ENCODE data around the gene UCK1. TPM values are rescaled to one million over a fixed set of nuclear protein-coding genes. Genes with fewer than 3 reads are reported as not detected.

UCK1 gene
- total and polyA plus RNA-seq, 2 of the 4 experiments (the other 2 are of a cell fraction): 17.9 to 21.4 TPM

DNA sequence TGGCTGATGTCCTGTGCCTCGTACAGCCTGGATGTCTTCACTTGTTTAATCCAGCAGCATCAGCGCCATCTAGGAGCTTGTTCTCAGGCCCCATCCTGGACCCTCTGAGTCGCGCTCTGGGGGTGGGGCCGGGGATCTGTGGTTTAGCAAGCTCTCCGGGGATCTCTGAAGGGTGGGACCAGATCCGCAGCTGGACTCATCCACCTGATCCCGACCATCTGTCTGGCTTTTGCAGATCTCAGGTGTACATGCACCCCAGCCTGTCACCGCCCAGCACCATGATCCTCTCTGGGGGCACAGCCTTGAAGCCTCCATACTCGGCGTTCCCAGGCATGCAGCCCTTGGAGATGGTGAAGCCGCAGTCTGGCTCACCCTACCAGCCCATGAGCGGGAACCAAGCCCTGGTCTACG lies 43.4 kb downstream of the UCK1 start:
- BruUV-seq (replicated peaks): no TSS peak

More for the DNA sequence above, 43.4 kb downstream of the UCK1 start:
- Histone ChIP-seq H3K14ac (replicated peaks; ENCODE audit: low read depth, low read length) (no peak overlapping the region), H3K23ac (ENCODE audit: low read depth, low read length) (no peak overlapping the region), H3K4me3 (ENCODE audit: insufficient read depth, low read depth, low read length) (no peak overlapping the region), H2AK5ac (ENCODE audit: low read depth, low read length) (no peak overlapping the region), H3K4me2 (ENCODE audit: low read depth, low read length) (no peak overlapping the region), H3K56ac (ENCODE audit: extremely low read depth, insufficient read depth, low read length) (no peak overlapping the region), H2BK15ac (ENCODE audit: low read depth, low read length) (no peak overlapping the region), H3K9me1 (ENCODE audit: insufficient read depth, low read length) (no peaks in the 10 kb centered on the region), H3K9me3 (ENCODE audit: control insufficient read depth, insufficient read depth, low read length) (no peaks in the 10 kb centered on the region), H3K9ac (ENCODE audit: low read depth, low read length) (no peak overlapping the region), H3K27ac (ENCODE audit: insufficient read depth, low read length) (no peak overlapping the region), H4K20me1 (ENCODE audit: insufficient read depth, low read length) (peaks cover 16% of the 10 kb centered on the region), H4K91ac (ENCODE audit: insufficient read depth, low read depth, low read length) (no peak overlapping the region), H3K4ac (ENCODE audit: low read depth, low read length) (no peak overlapping the region), H2BK5ac (ENCODE audit: low read depth, low read length, poor library complexity, severe bottlenecking) (no peak overlapping the region), H3K27me3 (ENCODE audit: control insufficient read depth, insufficient read depth, low read length) (no peaks in the 10 kb centered on the region), H2BK20ac (ENCODE audit: low read depth, low read length) (no peak overlapping the region), H3K79me1 (ENCODE audit: low read depth in 1 of 2, low read length in 2 of 2) (peaks cover 23 to 48% of the 10 kb centered on the region in 2 experiments), H3K4me1 (ENCODE audit: control insufficient read depth, insufficient read depth, low read length) (no peaks in the 10 kb centered on the region), H2BK120ac (ENCODE audit: low read depth, low read length) (no peak overlapping the region), H4K5ac (ENCODE audit: low read depth, low read length) (no peak overlapping the region), H2AK9ac (replicated peaks; ENCODE audit: low read depth, low read length, poor library complexity) (no peak overlapping the region), H3K18ac (ENCODE audit: low read depth, low read length) (no peak overlapping the region), H4K8ac (ENCODE audit: low read depth in 2 of 2, low read length in 2 of 2) (no peak overlapping the region), H2AFZ (replicated peaks; ENCODE audit: low read length, poor library complexity) (no peak overlapping the region), H3K36me3 (ENCODE audit: control insufficient read depth, insufficient read depth, low read length) (peaks cover 95% of the 10 kb centered on the region)
- in situ Hi-C loops (cut with MboI; ENCODE audit: low sequenced_read_pairs): no loop called here
- CTCF ChIA-PET: no interaction called here
- DNase-seq (no peak), ATAC-seq (ENCODE audit: low read depth) (no peak; the same call in 1 of the 2 replicates)
- intact Hi-C loops (cut with micrococcal nuclease): no loop called here
- WGBS, 2 experiments (ENCODE audit: extremely low coverage in 2 of 2, insufficient read length in 1 of 2): 86% methylated on average over 5 of the region's 14 CpGs; no CpG with 5 or more reads in 1 of the 2 experiments
- POLR2A ChIA-PET (ENCODE audit: unreplicated experiment): no interaction called here
- dilution Hi-C loops (cut with HindIII; ENCODE audit: low sequenced_read_pairs, unreplicated experiment): no loop called here
- TF ChIP-seq, protein P1, sequence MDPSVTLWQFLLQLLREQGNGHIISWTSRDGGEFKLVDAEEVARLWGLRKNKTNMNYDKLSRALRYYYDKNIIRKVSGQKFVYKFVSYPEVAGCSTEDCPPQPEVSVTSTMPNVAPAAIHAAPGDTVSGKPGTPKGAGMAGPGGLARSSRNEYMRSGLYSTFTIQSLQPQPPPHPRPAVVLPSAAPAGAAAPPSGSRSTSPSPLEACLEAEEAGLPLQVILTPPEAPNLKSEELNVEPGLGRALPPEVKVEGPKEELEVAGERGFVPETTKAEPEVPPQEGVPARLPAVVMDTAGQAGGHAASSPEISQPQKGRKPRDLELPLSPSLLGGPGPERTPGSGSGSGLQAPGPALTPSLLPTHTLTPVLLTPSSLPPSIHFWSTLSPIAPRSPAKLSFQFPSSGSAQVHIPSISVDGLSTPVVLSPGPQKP (IDR thresholded peaks at IDR 0.05; ENCODE audit: borderline replicate concordance, low read depth, low read length): no peak
- TF ChIP-seq POLR2A (IDR thresholded peaks at IDR 0.05; ENCODE audit: low read depth, low read length) (no peak), MXI1 (IDR thresholded peaks at IDR 0.05; ENCODE audit: borderline replicate concordance, low read depth, low read length) (no peak), RAD21 (IDR thresholded peaks at IDR 0.05; ENCODE audit: low read length) (no peak), RCOR1 (IDR thresholded peaks at IDR 0.05; ENCODE audit: insufficient replicate concordance, low read length) (no peak)
